IMR-90 (cell line): ENCODE measurements around the gene CLNK. TPM values are rescaled to one million over a fixed set of nuclear protein-coding genes. Genes with fewer than 3 reads are reported as not detected.
A peak's percentile ranks its signal among the peaks of the same experiment; 100 is the strongest.

Experiments used
- ATAC-seq: fragments of 200-7000 bp; cut with Tn5 transposase; 2 replicates; pipeline ENCODE4 v1.9.1; 2020; ENCODE audit warnings: low read depth, mild to moderate bottlenecking, moderate library complexity
- BruUV-seq: library from RNA; stranded (reverse); fragments of 400-500 nt; replicated peaks from 2 replicates; lab custom pipeline; 2021; lab: Mats Ljungman, UMichigan
- CTCF ChIA-PET: fragments of 300-600 bp; formaldehyde crosslinking; extraction: SDS; loops from one replicate; lab custom pipeline; 2021; ENCODE audit warnings: antibody characterized with exemption; lab: Yijun Ruan, JAX
- POLR2A ChIA-PET: fragments of 300-600 bp; sonication (Branson Sonifier 250); formaldehyde crosslinking; loops from one replicate; lab custom pipeline; 2022; ENCODE audit warnings: antibody characterized with exemption; ENCODE audit not compliant: unreplicated experiment; lab: Charles Lee
- DNase-seq: peaks from one replicate; pipeline ENCODE4 v3.0.0; 2013
- H2AFZ ChIP-seq: replicated peaks from 2 replicates; pipeline ENCODE3; 2013; ENCODE audit warnings: low read length, mild to moderate bottlenecking; ENCODE audit not compliant: poor library complexity
- H2AK5ac ChIP-seq: 2 replicates; pipeline ENCODE4 v1.6.1; 2013; ENCODE audit warnings: low read depth, low read length, inconsistent platforms
- H2AK9ac ChIP-seq: replicated peaks from 2 replicates; pipeline ENCODE3; 2013; ENCODE audit warnings: mild to moderate bottlenecking, low read depth, low read length, moderate library complexity; ENCODE audit not compliant: poor library complexity
- H2BK120ac ChIP-seq: 2 replicates; pipeline ENCODE4 v1.6.1; 2013; ENCODE audit warnings: low read depth, low read length, inconsistent platforms
- H2BK15ac ChIP-seq: 3 replicates; pipeline ENCODE4 v1.6.1; 2013; ENCODE audit warnings: low read depth, low read length, inconsistent platforms
- H2BK20ac ChIP-seq: 2 replicates; pipeline ENCODE4 v1.6.1; 2013; ENCODE audit warnings: low read depth, mild to moderate bottlenecking, inconsistent platforms, low read length, moderate library complexity
- H2BK5ac ChIP-seq: 2 replicates; pipeline ENCODE4 v1.6.1; 2013; ENCODE audit warnings: mild to moderate bottlenecking, low read depth, low read length, inconsistent platforms; ENCODE audit not compliant: poor library complexity, severe bottlenecking
- H3K14ac ChIP-seq: replicated peaks from 2 replicates; pipeline ENCODE4 v1.6.1; 2013; ENCODE audit warnings: low read depth, low read length, inconsistent platforms
- H3K18ac ChIP-seq: 2 replicates; pipeline ENCODE4 v1.6.1; 2013; ENCODE audit warnings: low read depth, low read length, control low read depth
- H3K23ac ChIP-seq: 2 replicates; pipeline ENCODE4 v1.6.1; 2013; ENCODE audit warnings: low read depth, low read length, inconsistent platforms
- H3K27ac ChIP-seq: 2 replicates; pipeline ENCODE4 v1.5.1; 2013; ENCODE audit warnings: mild to moderate bottlenecking, control low read depth, low read length; ENCODE audit not compliant: insufficient read depth
- H3K27me3 ChIP-seq: 2 replicates; pipeline ENCODE4 v1.6.1; 2013; ENCODE audit warnings: low read length; ENCODE audit not compliant: control insufficient read depth, insufficient read depth
- H3K36me3 ChIP-seq: 2 replicates; pipeline ENCODE4 v1.6.1; 2013; ENCODE audit warnings: low read length, mixed read lengths; ENCODE audit not compliant: control insufficient read depth, insufficient read depth
- H3K4ac ChIP-seq: 2 replicates; pipeline ENCODE4 v1.6.1; 2013; ENCODE audit warnings: low read depth, low read length, inconsistent platforms
- H3K4me1 ChIP-seq: 2 replicates; pipeline ENCODE4 v1.6.1; 2013; ENCODE audit warnings: low read length, mixed read lengths; ENCODE audit not compliant: control insufficient read depth, insufficient read depth
- H3K4me2 ChIP-seq: 2 replicates; pipeline ENCODE4 v1.6.1; 2013; ENCODE audit warnings: low read depth, mild to moderate bottlenecking, control low read depth, low read length, moderate library complexity
- H3K4me3 ChIP-seq: 2 replicates; pipeline ENCODE4 v1.5.1; 2013; ENCODE audit warnings: low read depth, mild to moderate bottlenecking, control low read depth, low read length, moderate library complexity; ENCODE audit not compliant: insufficient read depth
- H3K56ac ChIP-seq: 2 replicates; pipeline ENCODE4 v1.6.1; 2013; ENCODE audit warnings: low read length, inconsistent platforms; ENCODE audit not compliant: insufficient read depth; ENCODE audit errors: extremely low read depth
- H3K79me1 ChIP-seq, 2 experiments: 2 replicates each; pipeline ENCODE4 v1.6.1; 2013; ENCODE audit warnings: low read length in 2 of 2, inconsistent platforms in 1 of 2, low read depth in 1 of 2
- H3K9ac ChIP-seq: 2 replicates; pipeline ENCODE4 v1.6.1; 2013; ENCODE audit warnings: low read depth, low read length, control low read depth
- H3K9me1 ChIP-seq: 2 replicates; pipeline ENCODE4 v1.6.1; 2013; ENCODE audit warnings: low read length, inconsistent platforms; ENCODE audit not compliant: insufficient read depth
- H3K9me3 ChIP-seq: 2 replicates; pipeline ENCODE4 v1.6.1; 2013; ENCODE audit warnings: low read length; ENCODE audit not compliant: control insufficient read depth, insufficient read depth
- H4K20me1 ChIP-seq: 2 replicates; pipeline ENCODE4 v1.6.1; 2013; ENCODE audit warnings: low read length, inconsistent platforms; ENCODE audit not compliant: insufficient read depth
- H4K5ac ChIP-seq: 2 replicates; pipeline ENCODE4 v1.6.1; 2013; ENCODE audit warnings: mild to moderate bottlenecking, low read depth, low read length, control low read depth
- H4K8ac ChIP-seq, 2 experiments: 2 replicates each; pipeline ENCODE4 v1.6.1; 2013; ENCODE audit warnings: low read depth in 2 of 2, low read length in 2 of 2, control low read depth in 1 of 2, inconsistent platforms in 1 of 2
- H4K91ac ChIP-seq: 2 replicates; pipeline ENCODE4 v1.6.1; 2013; ENCODE audit warnings: low read depth, low read length, inconsistent platforms; ENCODE audit not compliant: insufficient read depth
- CEBPB ChIP-seq: IDR thresholded peaks from 2 replicates; pipeline ENCODE4 v1.6.1; 2012; ENCODE audit warnings: low read depth, low read length, improper control_type of control experiment
- CHD1 ChIP-seq: IDR thresholded peaks from 2 replicates; pipeline ENCODE4 v1.6.1; 2012; ENCODE audit warnings: low read depth, low read length, improper control_type of control experiment
- CTCF ChIP-seq: conservative IDR thresholded peaks from 2 replicates; pipeline ENCODE4 v1.5.1; 2012; ENCODE audit warnings: mild to moderate bottlenecking, low read depth, low read length, improper control_type of control experiment
- FOS ChIP-seq: fragments of 150-350 bp; IDR thresholded peaks from 2 replicates; pipeline ENCODE4 v1.6.1; 2016; ENCODE audit warnings: low read depth, low read length
- MAFK ChIP-seq: IDR thresholded peaks from 2 replicates; pipeline ENCODE4 v1.6.1; 2012; ENCODE audit warnings: low read depth, low read length, improper control_type of control experiment
- POLR2A ChIP-seq: IDR thresholded peaks from 2 replicates; pipeline ENCODE4 v1.6.1; 2012; ENCODE audit warnings: mild to moderate bottlenecking, low read depth, low read length
- WGBS, 2 experiments: methylation state at CpG; one replicate each; pipeline versions ENCODE4 v1.1.5 to v1.1.7; 2013; ENCODE audit warnings: missing lambda C conversion rate in 2 of 2; ENCODE audit not compliant: insufficient read length in 1 of 2; ENCODE audit errors: extremely low coverage in 2 of 2; 5-methylcytosine and 5-hydroxymethylcytosine counted together
- dilution Hi-C: fragments of 300-500 bp; cut with HindIII; formaldehyde crosslinking; loops from one replicate; pipeline ENCODE4 v1.14.3; 2018; ENCODE audit warnings: low sequenced_read_pairs; ENCODE audit not compliant: unreplicated experiment
- in situ Hi-C: fragments of 300-500 bp; cut with MboI; formaldehyde crosslinking; loops from 3 replicates; pipeline ENCODE4 v1.14.3; 2019; ENCODE audit warnings: low sequenced_read_pairs, inconsistent platforms, mixed read lengths
- intact Hi-C: fragments of 100-400 bp; cut with micrococcal nuclease; formaldehyde crosslinking; loops from 2 replicates; pipeline ENCODE4 v1.10.0; 2022
- polyA plus RNA-seq, 3 experiments: library from polyadenylated mRNA; depleted of rRNA; stranded (reverse); fragments of >200 nt; gene quantifications; 2 replicates each; pipeline ENCODE4 v1.2.3, GENCODE V29; 2012; ENCODE audit warnings: low replicate concordance in 1 of 3
- total RNA-seq: library from RNA; depleted of rRNA; stranded (reverse); fragments of >200 nt; gene quantifications from 2 replicates; pipeline ENCODE4 v1.2.3, GENCODE V29; 2012

The CLNK gene
- total and polyA plus RNA-seq, 2 of the 4 experiments (the other 2 are of a cell fraction) = not detected

- no TSS peak for BruUV-seq
- no peak overlapping the region for H3K4ac ChIP-seq
- no peak overlapping the region for H3K4me3 ChIP-seq
- H2AK9ac ChIP-seq = no peak overlapping the region
- no peak overlapping the region for H3K27ac ChIP-seq
- no peaks in the 10 kb centered on the region for H3K9me3 ChIP-seq
- no peak overlapping the region for H2BK120ac ChIP-seq
- ATAC-seq (no peak), DNase-seq (no peak)
- no peak overlapping the region for H3K9ac ChIP-seq
- no peak overlapping the region for H3K23ac ChIP-seq
- dilution Hi-C loops = no loop called here
- H3K4me1 ChIP-seq = peaks cover 3% of the 10 kb centered on the region; the same call in 1 of the 2 replicates
- H3K56ac ChIP-seq = no peak overlapping the region
- in situ Hi-C loops = loop anchor here (10.0 to 25.0 kb wide), 2 partner anchors 223 to 1125 kb away; no protein-coding TSS in a partner anchor
- no peak overlapping the region for H2BK5ac ChIP-seq
- no peak overlapping the region for H2AK5ac ChIP-seq
- POLR2A ChIA-PET = no interaction called here
- no peak overlapping the region for H3K4me2 ChIP-seq
- H2AFZ ChIP-seq = no peak overlapping the region
- no peak overlapping the region for H4K8ac ChIP-seq
- no peak overlapping the region for H4K5ac ChIP-seq
- CTCF ChIA-PET = no interaction called here
- TF ChIP-seq CEBPB (no peak), MAFK (no peak), CTCF (no peak), CHD1 (no peak), POLR2A (no peak), FOS (no peak)
- H3K18ac ChIP-seq = no peak overlapping the region
- no peaks in the 10 kb centered on the region for H3K27me3 ChIP-seq
- H3K9me1 ChIP-seq = 0 out of 2 replicates have a peak, but pooled peaks cover 7% of the 10 kb centered on the region
- 65% methylated on average over 4 of the region's 7 CpGs; no CpG with 5 or more reads in 1 of the 2 experiments for WGBS, 2 experiments
- H3K79me1 ChIP-seq = no peaks in the 10 kb centered on the region
- H2BK20ac ChIP-seq = 0 out of 2 replicates have a peak overlapping the region, but pooled peaks have one; percentile 1
- intact Hi-C loops = loop anchor here (10.0 kb wide), 1 partner anchor 1035 kb away; no protein-coding TSS in a partner anchor
- no peak overlapping the region for H4K91ac ChIP-seq
- no peaks in the 10 kb centered on the region for H3K36me3 ChIP-seq
- no peaks in the 10 kb centered on the region for H4K20me1 ChIP-seq
- no peak overlapping the region for H2BK15ac ChIP-seq
- H3K14ac ChIP-seq = no peak overlapping the region
Observed at GRCh38 chr4:10589321-10589720, 95.2 kb downstream of the CLNK start.
